ENCODE data around the gene DTX4.
A peak's percentile ranks its signal among the peaks of the same experiment; 100 is the strongest.

DNA sequence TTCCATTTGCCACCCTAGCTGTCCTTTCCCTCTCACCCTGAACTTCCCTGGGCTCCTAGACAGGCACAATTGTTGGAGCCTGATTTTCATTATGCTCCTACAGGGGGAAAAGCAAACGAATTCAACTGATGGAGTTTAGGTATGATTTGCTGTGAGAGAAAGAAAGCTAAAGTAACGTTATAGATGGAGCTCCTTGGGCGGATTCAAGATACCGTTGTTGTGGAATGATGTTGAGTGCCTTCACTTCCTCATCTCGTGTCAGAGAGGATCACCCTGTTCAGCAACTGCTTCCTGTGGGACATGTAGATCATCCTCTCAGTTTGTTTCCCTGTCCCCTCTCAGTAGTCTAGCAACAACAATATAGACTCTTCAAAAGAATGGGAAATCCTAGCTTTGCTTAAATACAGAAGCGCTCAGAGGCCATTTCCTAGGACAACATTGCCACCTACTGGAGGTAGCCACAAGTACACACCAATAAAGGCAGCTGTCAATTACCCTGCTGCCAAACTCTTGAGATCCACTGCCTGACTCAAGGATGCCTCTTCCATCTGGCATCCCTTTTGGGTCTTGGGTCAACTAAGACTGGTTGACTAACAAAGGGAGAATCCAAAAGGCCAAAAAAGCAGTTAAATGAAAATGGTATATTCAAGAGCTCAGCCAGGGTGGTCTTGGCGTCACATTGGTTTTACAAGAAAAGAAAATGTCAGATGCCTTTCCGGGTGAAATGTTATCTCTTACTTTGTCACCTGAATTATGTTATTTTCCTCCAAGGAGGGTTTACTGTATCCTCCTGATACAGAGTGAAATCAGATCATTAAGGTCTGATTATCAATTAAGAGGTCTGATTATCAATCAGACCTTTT, 13.5 kb upstream of the DTX4 start:
- peak; percentile 55 to 81 (median 75) for TF ChIP-seq CTCF (IDR thresholded peaks at IDR 0.05)
- no peak for TF ChIP-seq POLR2A (IDR thresholded peaks at IDR 0.05)

All from thyroid gland (tissue), 4 donors.